Mesothelial cell of epicardium (in vitro differentiated cells): ENCODE results near the gene ISYNA1. TPM values are rescaled to one million over a fixed set of nuclear protein-coding genes. Genes with fewer than 3 reads are reported as not detected.

Source experiments
- DNase-seq, 2 experiments: peaks; one replicate each; pipeline ENCODE4 v3.0.0; 2021; ENCODE audit warnings: low spot score in 2 of 2; ENCODE audit not compliant: unreplicated experiment in 2 of 2
- H3K27ac Mint-ChIP-seq: 2 replicates; pipeline ENCODE4 v1.8.0; 2021; ENCODE audit warnings: mixed read lengths
- H3K27me3 Mint-ChIP-seq: 2 replicates; pipeline ENCODE4 v1.8.0; 2021; ENCODE audit warnings: low read depth, mixed read lengths
- H3K36me3 Mint-ChIP-seq: 2 replicates; pipeline ENCODE4 v1.8.0; 2021; ENCODE audit warnings: mixed read lengths
- H3K4me1 Mint-ChIP-seq: 2 replicates; pipeline ENCODE4 v1.8.0; 2021; ENCODE audit warnings: mixed read lengths
- H3K4me3 Mint-ChIP-seq: 2 replicates; pipeline ENCODE4 v1.8.0; 2021; ENCODE audit warnings: mild to moderate bottlenecking, moderate library complexity, mixed read lengths
- H3K9me3 Mint-ChIP-seq: 2 replicates; pipeline ENCODE4 v1.8.0; 2021; ENCODE audit warnings: mixed read lengths
- total RNA-seq: library from RNA; stranded (reverse); gene quantifications from 3 replicates; pipeline ENCODE4 v1.2.1, GENCODE V29; 2021
- TF ChIP-seq, protein P1 (sequence below): fragments of 200-600 bp; sonication (generic); IDR thresholded peaks from one replicate; pipeline ENCODE4 v1.5.0; 2021; ENCODE audit warnings: antibody characterized with exemption; ENCODE audit not compliant: unreplicated experiment

Gene ISYNA1
- 795 to 833 TPM (median 826 TPM) in 3 replicates for total RNA-seq

DNA sequence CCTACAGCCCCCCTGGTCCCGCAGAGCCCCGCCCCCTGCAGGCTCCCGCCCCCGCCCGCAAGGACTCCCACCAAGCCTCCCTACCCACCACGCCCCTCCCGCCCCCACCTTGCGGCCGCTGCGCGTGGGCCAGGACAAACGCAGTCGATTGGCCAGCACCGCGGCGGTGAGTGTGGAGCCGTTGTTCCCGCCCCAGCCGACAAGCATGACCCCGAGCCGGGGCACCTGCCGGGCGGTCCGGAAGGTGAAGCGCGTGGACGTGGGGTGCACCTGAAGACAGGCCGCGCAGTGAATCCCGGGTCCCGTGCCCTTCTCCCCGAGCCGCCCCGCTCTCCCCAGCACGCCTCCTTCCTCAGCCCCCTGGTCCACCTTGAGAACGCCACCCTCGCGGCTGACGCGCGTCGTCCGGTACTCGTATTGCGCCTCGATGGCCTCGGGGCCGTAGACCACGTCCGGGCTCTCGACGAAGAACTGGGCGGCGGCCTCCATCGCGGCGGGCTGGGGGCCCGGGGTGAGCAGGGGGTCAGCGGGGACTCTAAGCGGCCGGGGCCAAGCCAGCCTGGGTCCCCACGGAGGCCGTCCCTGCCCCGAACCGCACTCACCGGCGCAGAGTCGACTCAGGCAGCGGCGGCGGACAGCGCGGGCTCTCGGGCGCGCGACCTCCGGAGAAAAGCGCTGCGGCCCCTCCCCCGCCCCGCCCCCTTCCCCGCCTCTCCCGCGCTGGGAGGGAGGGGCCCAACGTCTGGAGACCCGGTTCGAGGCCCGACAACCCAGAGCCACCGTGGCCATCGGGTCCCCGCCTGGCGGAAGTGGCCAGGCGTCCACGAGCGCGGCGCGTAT, at the start of gene ISYNA1:
TSS of gene ISYNA1 (minus strand) at position 643 of the 840 bp plus-strand sequence. CDS start at position 489, 154 bp downstream.
- peak in 1 of 2 experiments; percentile 72 for DNase-seq

DNA sequence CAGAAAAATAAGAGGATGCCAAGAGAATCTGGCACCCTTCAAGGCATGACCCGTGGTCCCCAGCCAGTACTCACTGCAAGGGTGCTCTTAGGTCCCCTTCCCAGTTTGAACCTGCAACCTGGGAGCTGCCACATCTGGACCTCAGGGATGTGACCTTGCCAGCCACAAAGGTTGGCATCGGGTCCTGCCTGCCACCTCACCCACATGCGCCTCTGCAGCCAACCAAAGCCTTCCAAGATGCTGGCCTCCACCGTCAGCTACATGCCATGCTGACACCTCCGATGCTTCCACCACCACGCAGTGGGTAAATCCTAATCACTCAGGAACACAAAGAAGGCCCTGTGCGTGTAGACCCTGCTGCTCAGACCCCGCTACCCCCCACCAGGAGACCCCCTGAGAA, 48.8 kb upstream of the ISYNA1 start:
- no peak overlapping the region for H3K4me3 Mint-ChIP-seq
- no peak overlapping the region for H3K27ac Mint-ChIP-seq

More for the DNA sequence above, at the start of gene ISYNA1:
- TF ChIP-seq, protein P1, sequence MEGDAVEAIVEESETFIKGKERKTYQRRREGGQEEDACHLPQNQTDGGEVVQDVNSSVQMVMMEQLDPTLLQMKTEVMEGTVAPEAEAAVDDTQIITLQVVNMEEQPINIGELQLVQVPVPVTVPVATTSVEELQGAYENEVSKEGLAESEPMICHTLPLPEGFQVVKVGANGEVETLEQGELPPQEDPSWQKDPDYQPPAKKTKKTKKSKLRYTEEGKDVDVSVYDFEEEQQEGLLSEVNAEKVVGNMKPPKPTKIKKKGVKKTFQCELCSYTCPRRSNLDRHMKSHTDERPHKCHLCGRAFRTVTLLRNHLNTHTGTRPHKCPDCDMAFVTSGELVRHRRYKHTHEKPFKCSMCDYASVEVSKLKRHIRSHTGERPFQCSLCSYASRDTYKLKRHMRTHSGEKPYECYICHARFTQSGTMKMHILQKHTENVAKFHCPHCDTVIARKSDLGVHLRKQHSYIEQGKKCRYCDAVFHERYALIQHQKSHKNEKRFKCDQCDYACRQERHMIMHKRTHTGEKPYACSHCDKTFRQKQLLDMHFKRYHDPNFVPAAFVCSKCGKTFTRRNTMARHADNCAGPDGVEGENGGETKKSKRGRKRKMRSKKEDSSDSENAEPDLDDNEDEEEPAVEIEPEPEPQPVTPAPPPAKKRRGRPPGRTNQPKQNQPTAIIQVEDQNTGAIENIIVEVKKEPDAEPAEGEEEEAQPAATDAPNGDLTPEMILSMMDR = no peak
- H3K4me1 Mint-ChIP-seq = peaks cover 48% of the 10 kb centered on the region
- H3K9me3 Mint-ChIP-seq = no peaks in the 10 kb centered on the region
- H3K27ac Mint-ChIP-seq = peak within 1 kb of the TSS; percentile 98
- no peaks in the 10 kb centered on the region for H3K27me3 Mint-ChIP-seq
- H3K36me3 Mint-ChIP-seq = peaks cover 2% of the 10 kb centered on the region
- peak within 1 kb of the TSS; percentile 75 for H3K4me3 Mint-ChIP-seq

DNA sequence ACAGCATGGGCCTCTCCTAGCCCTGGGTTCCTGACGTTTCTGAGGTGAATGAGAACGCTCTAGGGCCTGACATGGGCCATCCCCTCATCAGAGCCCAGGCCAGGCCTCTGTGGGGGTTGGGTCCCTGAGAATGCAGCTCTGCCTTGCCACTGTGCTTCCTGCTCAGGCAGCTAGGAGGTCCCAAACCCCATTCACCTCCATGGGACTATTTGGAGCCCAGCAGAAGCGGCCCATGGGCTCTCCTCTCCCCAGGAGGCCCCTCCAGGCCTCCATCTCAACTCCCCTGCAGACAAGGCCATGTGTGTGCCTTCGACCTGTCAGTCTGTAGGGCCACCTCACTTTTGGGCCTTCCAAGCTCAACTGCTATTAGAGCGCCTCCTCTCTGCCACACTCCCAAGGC, 47.1 kb upstream of the ISYNA1 start:
- no peaks in the 10 kb centered on the region for H3K27me3 Mint-ChIP-seq
- peaks cover 29% of the 10 kb centered on the region for H3K4me1 Mint-ChIP-seq
- H3K9me3 Mint-ChIP-seq = no peaks in the 10 kb centered on the region
- DNase-seq = no peak
- TF ChIP-seq, protein P1 = no peak
- H3K27ac Mint-ChIP-seq = no peak overlapping the region
- H3K36me3 Mint-ChIP-seq = no peaks in the 10 kb centered on the region
- no peak overlapping the region for H3K4me3 Mint-ChIP-seq

More for the DNA sequence above, 48.8 kb upstream of the ISYNA1 start:
- no peak for DNase-seq
- Mint-ChIP-seq H3K4me1 (peaks cover 22% of the 10 kb centered on the region), H3K36me3 (no peaks in the 10 kb centered on the region), H3K27me3 (no peaks in the 10 kb centered on the region), H3K9me3 (no peaks in the 10 kb centered on the region)
- TF ChIP-seq, protein P1 = no peak

DNA sequence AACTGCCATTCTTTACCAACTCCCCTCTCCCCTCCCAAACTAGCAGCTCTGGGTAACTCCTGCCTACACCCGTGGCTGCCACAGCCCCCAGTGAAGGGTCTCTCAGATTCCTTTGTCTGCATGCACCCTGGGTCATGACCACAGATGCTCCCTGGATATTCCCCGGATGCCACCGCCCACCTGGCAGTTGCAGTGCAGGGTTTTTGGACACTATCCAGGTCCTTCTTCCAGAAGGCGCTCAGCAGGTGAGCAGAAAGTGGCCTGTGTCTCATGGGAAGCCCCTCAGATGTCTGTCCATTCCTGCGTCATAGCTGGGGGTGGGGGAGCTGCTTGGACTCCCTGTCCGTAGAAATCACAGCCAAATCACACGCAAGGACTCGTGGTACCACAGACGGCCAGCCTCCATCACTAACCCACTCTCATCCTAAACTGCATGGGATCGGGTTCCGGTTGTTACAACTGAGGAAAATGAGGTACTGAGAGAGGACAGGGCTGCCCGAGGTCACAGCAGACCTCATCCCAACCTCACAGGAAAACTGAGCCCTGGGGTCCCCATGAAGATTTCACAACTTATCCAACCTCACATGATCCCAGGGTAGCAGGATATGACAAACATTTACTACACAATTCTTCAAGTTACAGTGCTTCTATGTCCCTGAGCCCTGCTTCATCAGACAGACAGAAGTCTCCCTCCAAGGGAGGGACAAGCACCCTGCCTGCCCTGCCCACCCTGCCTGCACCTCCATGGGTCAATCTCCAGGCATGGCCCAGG, 45.4 kb upstream of the ISYNA1 start:
- Mint-ChIP-seq H3K36me3 (no peaks in the 10 kb centered on the region), H3K27me3 (no peaks in the 10 kb centered on the region), H3K27ac (no peak overlapping the region), H3K4me3 (no peak overlapping the region), H3K4me1 (peaks cover 36% of the 10 kb centered on the region), H3K9me3 (no peaks in the 10 kb centered on the region)
- no peak for DNase-seq
- TF ChIP-seq, protein P1 = no peak

DNA sequence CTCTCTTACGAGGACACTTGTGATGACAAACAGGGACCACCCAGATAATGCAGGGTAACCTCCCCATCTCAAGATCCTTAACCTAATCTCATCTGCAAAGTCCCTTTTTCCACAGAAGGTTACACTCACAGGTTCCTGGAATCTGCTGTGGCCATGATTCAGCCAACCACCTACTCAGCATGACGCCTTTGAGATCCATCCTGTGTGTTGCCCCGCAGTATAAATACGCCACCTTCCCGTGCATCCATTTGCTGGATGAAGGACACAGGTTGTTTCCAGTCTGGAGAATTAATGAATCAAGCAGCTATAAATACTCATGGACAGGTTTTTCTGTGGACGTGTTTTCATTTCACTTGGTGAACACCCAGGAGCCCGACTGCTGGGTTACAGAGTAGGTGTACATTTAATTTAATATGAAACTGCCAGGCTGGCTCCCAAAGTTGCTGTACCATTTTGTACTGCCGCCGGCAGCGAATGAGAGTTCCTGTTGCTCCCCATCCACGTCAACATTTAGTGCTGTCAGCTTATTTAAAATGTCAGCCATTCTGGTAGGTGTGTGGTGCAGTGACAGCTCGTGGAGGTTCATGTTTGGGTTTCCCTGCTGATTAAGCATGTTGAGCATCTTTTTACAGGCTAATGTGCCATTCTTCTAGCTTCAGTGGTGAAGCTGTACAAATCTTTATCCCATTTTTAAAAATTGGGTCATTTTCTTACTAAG, 43.7 kb upstream of the ISYNA1 start:
- H3K36me3 Mint-ChIP-seq = no peaks in the 10 kb centered on the region
- H3K9me3 Mint-ChIP-seq = no peaks in the 10 kb centered on the region
- H3K4me3 Mint-ChIP-seq = no peak overlapping the region
- TF ChIP-seq, protein P1 = no peak
- H3K27ac Mint-ChIP-seq = no peak overlapping the region
- H3K4me1 Mint-ChIP-seq = peaks cover 32% of the 10 kb centered on the region
- no peaks in the 10 kb centered on the region for H3K27me3 Mint-ChIP-seq
- DNase-seq = no peak
